Measurements from ENCODE around the gene CPNE8.

DNA sequence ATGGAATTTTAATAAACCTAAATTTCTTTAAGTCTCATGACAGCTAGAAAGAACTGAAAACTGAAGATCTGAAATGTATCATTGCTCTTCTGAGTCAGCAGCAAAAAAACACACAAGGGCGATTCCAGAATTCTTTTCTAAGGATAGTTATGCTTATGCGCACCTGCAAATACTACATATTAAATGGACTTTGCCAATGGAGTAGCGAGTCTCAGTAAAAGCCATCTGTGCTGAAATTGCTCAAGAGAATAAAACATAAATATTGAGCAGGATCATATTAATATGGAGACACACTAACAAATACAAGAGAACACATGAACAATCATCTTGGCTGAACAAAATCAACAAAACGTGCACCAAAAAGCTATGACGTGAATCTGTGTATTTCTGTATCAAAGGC lies 73.7 kb downstream of the CPNE8 start:
- no peak for TF ChIP-seq EZH2 (IDR thresholded peaks at IDR 0.05; ENCODE audit: borderline replicate concordance, low read depth, low read length, severe bottlenecking)
- TF ChIP-seq, protein P1, sequence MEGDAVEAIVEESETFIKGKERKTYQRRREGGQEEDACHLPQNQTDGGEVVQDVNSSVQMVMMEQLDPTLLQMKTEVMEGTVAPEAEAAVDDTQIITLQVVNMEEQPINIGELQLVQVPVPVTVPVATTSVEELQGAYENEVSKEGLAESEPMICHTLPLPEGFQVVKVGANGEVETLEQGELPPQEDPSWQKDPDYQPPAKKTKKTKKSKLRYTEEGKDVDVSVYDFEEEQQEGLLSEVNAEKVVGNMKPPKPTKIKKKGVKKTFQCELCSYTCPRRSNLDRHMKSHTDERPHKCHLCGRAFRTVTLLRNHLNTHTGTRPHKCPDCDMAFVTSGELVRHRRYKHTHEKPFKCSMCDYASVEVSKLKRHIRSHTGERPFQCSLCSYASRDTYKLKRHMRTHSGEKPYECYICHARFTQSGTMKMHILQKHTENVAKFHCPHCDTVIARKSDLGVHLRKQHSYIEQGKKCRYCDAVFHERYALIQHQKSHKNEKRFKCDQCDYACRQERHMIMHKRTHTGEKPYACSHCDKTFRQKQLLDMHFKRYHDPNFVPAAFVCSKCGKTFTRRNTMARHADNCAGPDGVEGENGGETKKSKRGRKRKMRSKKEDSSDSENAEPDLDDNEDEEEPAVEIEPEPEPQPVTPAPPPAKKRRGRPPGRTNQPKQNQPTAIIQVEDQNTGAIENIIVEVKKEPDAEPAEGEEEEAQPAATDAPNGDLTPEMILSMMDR (IDR thresholded peaks at IDR 0.05; ENCODE audit: borderline replicate concordance, extremely low read depth, low read length, poor library complexity, severe bottlenecking), result no peak

Data from DND-41 (cell line).